ENCODE measurements around the gene CDKN2AIPNL. TPM values are rescaled to one million over a fixed set of nuclear protein-coding genes. Genes with fewer than 3 reads are reported as not detected.

The CDKN2AIPNL gene
- total RNA-seq, 2 donors from 2014 or later, result 14.5 to 26.3 TPM

- no peak for TF ChIP-seq CTCF (IDR thresholded peaks at IDR 0.05)
- no peak overlapping the region for H3K9ac ChIP-seq (ENCODE audit: low read depth in 2 of 2, low read length in 2 of 2)
- DNase-seq, result no peak
- H3K4me1 ChIP-seq, result peaks cover 5% of the 10 kb centered on the region
- H3K27ac ChIP-seq, result no peak overlapping the region
- H3K9me3 ChIP-seq, result no peaks in the 10 kb centered on the region
- H3K27me3 ChIP-seq, result no peaks in the 10 kb centered on the region
- H3K4me3 ChIP-seq, result no peak overlapping the region
- H3K36me3 ChIP-seq, result no peaks in the 10 kb centered on the region
- intact Hi-C loops (cut with DNase I), result no loop called here
Measured at GRCh38 chr5:134432174-134432573, 20.5 kb upstream of the CDKN2AIPNL start.

GRCh38 chr5:134430001-134430569, 18.4 kb upstream of the CDKN2AIPNL start:
- no peak for TF ChIP-seq CTCF (IDR thresholded peaks at IDR 0.05)
- Histone ChIP-seq H3K9ac (ENCODE audit: low read depth in 2 of 2, low read length in 2 of 2) (no peak overlapping the region), H3K36me3 (no peaks in the 10 kb centered on the region), H3K27ac (no peak overlapping the region), H3K4me3 (no peak overlapping the region), H3K4me1 (no peaks in the 10 kb centered on the region), H3K27me3 (no peaks in the 10 kb centered on the region), H3K9me3 (no peaks in the 10 kb centered on the region)
- intact Hi-C loops (cut with DNase I), result no loop called here
- DNase-seq, result no peak

GRCh38 chr5:134427540-134428041, 15.9 kb upstream of the CDKN2AIPNL start:
- Histone ChIP-seq H3K9ac (ENCODE audit: low read depth in 2 of 2, low read length in 2 of 2) (no peak overlapping the region), H3K27ac (no peak overlapping the region), H3K36me3 (no peaks in the 10 kb centered on the region), H3K9me3 (no peaks in the 10 kb centered on the region), H3K27me3 (no peaks in the 10 kb centered on the region), H3K4me3 (no peak overlapping the region), H3K4me1 (no peaks in the 10 kb centered on the region)
- TF ChIP-seq CTCF (IDR thresholded peaks at IDR 0.05), result no peak
- intact Hi-C loops (cut with DNase I), result no loop called here
- DNase-seq, result no peak

GRCh38 chr5:134426361-134426760, 14.7 kb upstream of the CDKN2AIPNL start:
- intact Hi-C loops (cut with DNase I), result no loop called here

GRCh38 chr5:134423376-134423775, 11.7 kb upstream of the CDKN2AIPNL start:
- Histone ChIP-seq H3K27ac (no peak overlapping the region), H3K36me3 (no peaks in the 10 kb centered on the region), H3K4me3 (no peak overlapping the region), H3K9ac (ENCODE audit: low read depth in 2 of 2, low read length in 2 of 2) (no peak overlapping the region), H3K4me1 (no peaks in the 10 kb centered on the region), H3K27me3 (no peaks in the 10 kb centered on the region), H3K9me3 (no peaks in the 10 kb centered on the region)
- intact Hi-C loops (cut with DNase I), result no loop called here
- DNase-seq, result no peak
- no peak for TF ChIP-seq CTCF (IDR thresholded peaks at IDR 0.05)

More at GRCh38 chr5:134426361-134426760, 14.7 kb upstream of the CDKN2AIPNL start:
- Histone ChIP-seq H3K9ac (ENCODE audit: low read depth in 2 of 2, low read length in 2 of 2) (no peak overlapping the region), H3K27me3 (no peaks in the 10 kb centered on the region), H3K9me3 (no peaks in the 10 kb centered on the region), H3K4me3 (no peak overlapping the region), H3K36me3 (no peaks in the 10 kb centered on the region), H3K4me1 (no peaks in the 10 kb centered on the region), H3K27ac (no peak overlapping the region)
- no peak for TF ChIP-seq CTCF (IDR thresholded peaks at IDR 0.05)
- DNase-seq, result no peak

Measured in colonic mucosa (tissue), 4 donors.